ENCODE data around the gene LNX1. TPM values are rescaled to one million over a fixed set of nuclear protein-coding genes. Genes with fewer than 3 reads are reported as not detected.

Gene LNX1
- total RNA-seq, 1 donor from 2014 or later = not detected

- no peaks in the 10 kb centered on the region for H3K9me3 Mint-ChIP-seq
- no peak for TF ChIP-seq CTCF (conservative IDR thresholded peaks at IDR 0.05)
- H3K4me3 Mint-ChIP-seq = no peak overlapping the region
- H3K27ac Mint-ChIP-seq (ENCODE audit: unreplicated experiment) = no peak overlapping the region
- H3K4me1 Mint-ChIP-seq = no peaks in the 10 kb centered on the region
- DNase-seq (ENCODE audit: low read depth, low spot score) = no peak
- no peaks in the 10 kb centered on the region for H3K36me3 Mint-ChIP-seq (ENCODE audit: low read depth)
- H3K27me3 Mint-ChIP-seq (ENCODE audit: low read depth) = no peaks in the 10 kb centered on the region
These were observed 15.7 kb downstream of the LNX1 start for GRCh38 chr4:53575552-53575951.

DNA sequence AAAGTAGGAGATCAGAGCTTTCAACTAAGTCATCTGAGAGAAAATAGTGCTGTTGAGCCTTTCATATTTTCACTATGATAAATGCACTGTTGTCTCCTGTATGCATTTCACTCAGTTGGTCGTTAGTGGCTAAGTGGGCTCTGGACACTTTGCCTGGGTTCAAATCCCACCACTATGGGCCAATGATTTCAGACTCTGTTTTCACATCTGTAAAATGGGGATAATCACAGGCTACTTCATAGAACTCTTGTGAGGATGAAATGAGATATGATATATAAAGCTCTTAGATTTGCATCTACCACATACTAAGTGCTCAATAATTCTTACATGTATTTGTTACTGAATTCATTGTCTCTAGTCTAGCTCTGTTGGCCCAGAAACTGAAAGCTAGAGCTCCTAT lies 16.8 kb downstream of the LNX1 start:
- no peaks in the 10 kb centered on the region for H3K4me1 Mint-ChIP-seq
- H3K36me3 Mint-ChIP-seq (ENCODE audit: low read depth) = no peaks in the 10 kb centered on the region
- no peak overlapping the region for H3K4me3 Mint-ChIP-seq
- DNase-seq (ENCODE audit: low read depth, low spot score) = no peak
- no peaks in the 10 kb centered on the region for H3K27me3 Mint-ChIP-seq (ENCODE audit: low read depth)
- no peak overlapping the region for H3K27ac Mint-ChIP-seq (ENCODE audit: unreplicated experiment)
- no peaks in the 10 kb centered on the region for H3K9me3 Mint-ChIP-seq
- TF ChIP-seq CTCF (conservative IDR thresholded peaks at IDR 0.05) = no peak

DNA sequence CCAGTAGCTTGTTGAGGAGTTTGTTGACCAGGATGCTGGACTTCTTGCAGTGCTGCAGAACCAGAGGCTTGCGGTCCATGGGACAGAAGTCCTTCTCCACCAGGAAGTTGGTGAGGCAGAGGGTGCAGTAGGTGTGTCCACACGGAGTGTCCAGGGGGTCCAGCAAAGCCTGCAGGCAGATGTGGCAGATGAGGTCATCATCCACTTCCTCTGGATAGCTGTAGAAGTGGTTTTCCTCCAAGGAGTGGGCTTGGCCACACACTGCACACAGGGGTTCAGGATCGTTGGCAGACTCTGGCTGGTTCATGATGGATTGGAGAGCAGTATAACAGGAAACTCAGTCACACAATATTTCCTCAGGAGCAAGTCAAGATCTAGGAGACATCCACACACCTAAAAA lies 17.6 kb downstream of the LNX1 start:
- Mint-ChIP-seq H3K36me3 (ENCODE audit: low read depth) (no peaks in the 10 kb centered on the region), H3K27me3 (ENCODE audit: low read depth) (no peaks in the 10 kb centered on the region), H3K9me3 (no peaks in the 10 kb centered on the region), H3K27ac (ENCODE audit: unreplicated experiment) (no peak overlapping the region), H3K4me3 (no peak overlapping the region), H3K4me1 (no peaks in the 10 kb centered on the region)
- no peak for DNase-seq (ENCODE audit: low read depth, low spot score)
- TF ChIP-seq CTCF (conservative IDR thresholded peaks at IDR 0.05) = no peak

DNA sequence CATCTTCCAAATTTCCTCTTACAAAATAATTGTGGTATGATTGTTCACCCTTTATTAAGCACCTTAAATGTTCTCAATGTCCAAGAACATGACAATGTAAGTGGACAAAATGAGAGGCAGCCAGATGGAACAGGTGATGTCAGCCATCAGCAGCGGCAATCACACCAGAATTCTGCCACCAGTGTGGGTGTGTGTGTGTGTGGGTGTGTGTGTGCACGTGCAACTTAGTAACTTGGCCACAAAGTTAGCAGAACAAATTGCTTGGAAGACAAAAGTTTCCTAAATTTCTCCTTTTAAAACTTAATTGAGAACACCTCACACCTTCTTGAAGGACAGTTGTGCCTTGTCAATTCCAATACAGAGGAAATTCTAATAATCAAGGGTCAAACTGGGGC lies 18.7 kb downstream of the LNX1 start:
- H3K27ac Mint-ChIP-seq (ENCODE audit: unreplicated experiment) = no peak overlapping the region
- H3K36me3 Mint-ChIP-seq (ENCODE audit: low read depth) = no peaks in the 10 kb centered on the region
- DNase-seq (ENCODE audit: low read depth, low spot score) = no peak
- H3K9me3 Mint-ChIP-seq = no peaks in the 10 kb centered on the region
- no peak for TF ChIP-seq CTCF (conservative IDR thresholded peaks at IDR 0.05)
- no peak overlapping the region for H3K4me3 Mint-ChIP-seq
- no peaks in the 10 kb centered on the region for H3K27me3 Mint-ChIP-seq (ENCODE audit: low read depth)
- H3K4me1 Mint-ChIP-seq = no peaks in the 10 kb centered on the region

DNA sequence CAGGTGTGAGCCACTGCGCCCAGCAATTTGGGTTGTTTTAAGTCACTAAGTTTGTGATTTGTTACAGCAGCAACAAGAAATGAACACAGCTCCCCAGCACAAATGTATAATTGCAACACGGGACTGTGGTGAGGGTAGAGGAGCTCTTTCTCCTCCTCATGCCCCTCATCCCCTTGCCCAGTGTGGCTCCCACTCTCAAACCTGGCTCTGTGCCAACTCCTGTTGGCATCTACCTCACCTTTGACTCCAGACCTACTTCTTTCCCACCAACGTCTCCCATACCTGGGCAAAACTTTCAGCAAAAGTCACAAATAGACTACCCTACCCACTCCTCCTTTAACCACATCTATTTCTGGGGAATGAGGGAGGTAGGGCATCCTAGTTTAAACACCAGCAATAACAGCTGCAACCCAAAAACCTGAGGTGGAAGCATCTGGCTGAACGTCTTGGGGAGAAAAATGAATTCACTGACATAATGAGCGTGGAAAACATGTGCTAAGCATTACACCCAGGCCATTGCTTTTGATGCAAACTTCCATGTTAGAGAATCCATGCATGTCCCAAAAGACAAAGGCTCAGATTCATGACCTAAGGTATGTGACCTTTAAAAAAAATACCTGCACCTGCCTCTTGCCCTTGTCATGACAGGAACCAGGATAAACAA lies 19.2 kb downstream of the LNX1 start:
- H3K36me3 Mint-ChIP-seq (ENCODE audit: low read depth) = no peaks in the 10 kb centered on the region
- no peak for TF ChIP-seq CTCF (conservative IDR thresholded peaks at IDR 0.05)
- peaks cover 2% of the 10 kb centered on the region for H3K9me3 Mint-ChIP-seq
- no peaks in the 10 kb centered on the region for H3K4me1 Mint-ChIP-seq
- no peak for DNase-seq (ENCODE audit: low read depth, low spot score)
- H3K27me3 Mint-ChIP-seq (ENCODE audit: low read depth) = no peaks in the 10 kb centered on the region
- H3K4me3 Mint-ChIP-seq = no peak overlapping the region
- H3K27ac Mint-ChIP-seq (ENCODE audit: unreplicated experiment) = no peak overlapping the region
